ENCODE measurements around the gene TMEM170A. TPM values are rescaled to one million over a fixed set of nuclear protein-coding genes. Genes with fewer than 3 reads are reported as not detected.
A peak's percentile ranks its signal among the peaks of the same experiment; 100 is the strongest.

The TMEM170A gene
- total RNA-seq, 1 donor from 2014 or later = 16.4 TPM

GRCh38 chr16:75401691-75402090, 62.8 kb downstream of the TMEM170A start:
- H3K9ac ChIP-seq (ENCODE audit: low read length) = peak overlapping the region; percentile 66
- peak overlapping the region; percentile 85 for H3K27ac ChIP-seq (ENCODE audit: low read depth, low read length)

DNA sequence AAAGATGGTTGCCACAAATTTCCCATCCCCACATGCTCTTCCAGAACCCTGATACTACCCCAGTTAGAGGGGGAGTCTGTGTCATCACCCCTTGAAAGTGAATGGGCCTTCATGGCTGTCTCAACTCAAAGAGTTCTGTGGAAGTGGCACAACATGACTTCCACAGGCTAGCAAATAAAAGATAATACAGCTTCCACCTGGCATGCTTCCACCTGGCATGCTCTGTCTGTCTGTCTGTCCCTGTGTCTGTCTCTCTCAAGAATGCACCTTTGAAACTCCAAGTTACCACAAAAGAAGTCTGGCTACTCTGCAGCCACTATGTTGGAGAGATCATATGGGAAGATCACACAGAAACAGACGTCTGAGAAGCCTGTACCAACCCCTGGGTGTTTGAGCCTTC, 66.2 kb downstream of the TMEM170A start:
- Histone ChIP-seq H3K27ac (ENCODE audit: low read depth, low read length) (no peak overlapping the region), H3K9me3 (ENCODE audit: insufficient read depth, low read depth, low read length) (no peaks in the 10 kb centered on the region), H3K4me1 (ENCODE audit: insufficient read depth, low read length) (peaks cover 12% of the 10 kb centered on the region), H4K20me1 (ENCODE audit: insufficient read depth, low read length) (no peaks in the 10 kb centered on the region), H3K27me3 (ENCODE audit: insufficient read depth, low read length) (no peaks in the 10 kb centered on the region), H2AFZ (ENCODE audit: low read depth, low read length) (no peak overlapping the region), H3K4me3 (ENCODE audit: insufficient read depth, low read depth, low read length) (no peak overlapping the region), H3K36me3 (ENCODE audit: insufficient read depth, low read length) (peaks cover 9% of the 10 kb centered on the region), H3K79me2 (ENCODE audit: insufficient read depth, low read length) (peaks cover 6% of the 10 kb centered on the region), H3K9ac (ENCODE audit: low read length) (no peak overlapping the region), H3K4me2 (ENCODE audit: low read length) (no peak overlapping the region)
- H3K27ac Mint-ChIP-seq (ENCODE audit: unreplicated experiment) = peak overlapping the region; percentile 34
- H3K4me3 Mint-ChIP-seq (ENCODE audit: unreplicated experiment) = no peak overlapping the region
- TF ChIP-seq, protein P1, sequence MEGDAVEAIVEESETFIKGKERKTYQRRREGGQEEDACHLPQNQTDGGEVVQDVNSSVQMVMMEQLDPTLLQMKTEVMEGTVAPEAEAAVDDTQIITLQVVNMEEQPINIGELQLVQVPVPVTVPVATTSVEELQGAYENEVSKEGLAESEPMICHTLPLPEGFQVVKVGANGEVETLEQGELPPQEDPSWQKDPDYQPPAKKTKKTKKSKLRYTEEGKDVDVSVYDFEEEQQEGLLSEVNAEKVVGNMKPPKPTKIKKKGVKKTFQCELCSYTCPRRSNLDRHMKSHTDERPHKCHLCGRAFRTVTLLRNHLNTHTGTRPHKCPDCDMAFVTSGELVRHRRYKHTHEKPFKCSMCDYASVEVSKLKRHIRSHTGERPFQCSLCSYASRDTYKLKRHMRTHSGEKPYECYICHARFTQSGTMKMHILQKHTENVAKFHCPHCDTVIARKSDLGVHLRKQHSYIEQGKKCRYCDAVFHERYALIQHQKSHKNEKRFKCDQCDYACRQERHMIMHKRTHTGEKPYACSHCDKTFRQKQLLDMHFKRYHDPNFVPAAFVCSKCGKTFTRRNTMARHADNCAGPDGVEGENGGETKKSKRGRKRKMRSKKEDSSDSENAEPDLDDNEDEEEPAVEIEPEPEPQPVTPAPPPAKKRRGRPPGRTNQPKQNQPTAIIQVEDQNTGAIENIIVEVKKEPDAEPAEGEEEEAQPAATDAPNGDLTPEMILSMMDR (IDR thresholded peaks at IDR 0.05; ENCODE audit: insufficient read depth, low read depth, low read length) = no peak
- no peak for TF ChIP-seq EZH2 (IDR thresholded peaks at IDR 0.05; ENCODE audit: insufficient read depth, low read length)
- DNase-seq (ENCODE audit: low read depth) = no peak
- peaks cover 9% of the 10 kb centered on the region for H3K36me3 Mint-ChIP-seq (ENCODE audit: low read depth, unreplicated experiment)
- no peak for FAIRE-seq
- no peaks in the 10 kb centered on the region for H3K27me3 Mint-ChIP-seq (ENCODE audit: low read depth, unreplicated experiment)
- H3K9me3 Mint-ChIP-seq (ENCODE audit: unreplicated experiment) = no peaks in the 10 kb centered on the region
- H3K4me1 Mint-ChIP-seq (ENCODE audit: low read depth, unreplicated experiment) = peaks cover 21% of the 10 kb centered on the region

More at GRCh38 chr16:75401691-75402090, 62.8 kb downstream of the TMEM170A start:
- Histone ChIP-seq H3K4me3 (ENCODE audit: insufficient read depth, low read depth, low read length) (no peak overlapping the region), H3K27me3 (ENCODE audit: insufficient read depth, low read length) (no peaks in the 10 kb centered on the region), H4K20me1 (ENCODE audit: insufficient read depth, low read length) (no peaks in the 10 kb centered on the region), H2AFZ (ENCODE audit: low read depth, low read length) (no peak overlapping the region), H3K79me2 (ENCODE audit: insufficient read depth, low read length) (peaks cover 6% of the 10 kb centered on the region), H3K36me3 (ENCODE audit: insufficient read depth, low read length) (peaks cover 2% of the 10 kb centered on the region), H3K4me1 (ENCODE audit: insufficient read depth, low read length) (peaks cover 12% of the 10 kb centered on the region), H3K9me3 (ENCODE audit: insufficient read depth, low read depth, low read length) (no peaks in the 10 kb centered on the region), H3K4me2 (ENCODE audit: low read length) (peak overlapping the region; percentile 26)
- DNase-seq (ENCODE audit: low read depth) (no peak), FAIRE-seq (no peak)
- Mint-ChIP-seq H3K27ac (ENCODE audit: unreplicated experiment) (peak overlapping the region; percentile 99), H3K9me3 (ENCODE audit: unreplicated experiment) (no peaks in the 10 kb centered on the region), H3K27me3 (ENCODE audit: low read depth, unreplicated experiment) (no peaks in the 10 kb centered on the region), H3K4me1 (ENCODE audit: low read depth, unreplicated experiment) (peaks cover 21% of the 10 kb centered on the region), H3K36me3 (ENCODE audit: low read depth, unreplicated experiment) (peaks cover 2% of the 10 kb centered on the region), H3K4me3 (ENCODE audit: unreplicated experiment) (no peak overlapping the region)
- TF ChIP-seq EZH2 (IDR thresholded peaks at IDR 0.05; ENCODE audit: insufficient read depth, low read length) = no peak
- TF ChIP-seq, protein P1 (IDR thresholded peaks at IDR 0.05; ENCODE audit: insufficient read depth, low read depth, low read length) = no peak

GRCh38 chr16:75394941-75395340, 69.5 kb downstream of the TMEM170A start:
- H3K9me3 Mint-ChIP-seq (ENCODE audit: unreplicated experiment) = no peaks in the 10 kb centered on the region
- Histone ChIP-seq H3K79me2 (ENCODE audit: insufficient read depth, low read length) (peaks cover 3% of the 10 kb centered on the region), H3K4me1 (ENCODE audit: insufficient read depth, low read length) (no peaks in the 10 kb centered on the region), H3K36me3 (ENCODE audit: insufficient read depth, low read length) (peaks cover 23% of the 10 kb centered on the region), H4K20me1 (ENCODE audit: insufficient read depth, low read length) (no peaks in the 10 kb centered on the region), H3K9me3 (ENCODE audit: insufficient read depth, low read depth, low read length) (no peaks in the 10 kb centered on the region), H3K4me2 (ENCODE audit: low read length) (no peak overlapping the region), H3K27ac (ENCODE audit: low read depth, low read length) (no peak overlapping the region), H3K9ac (ENCODE audit: low read length) (no peak overlapping the region), H3K4me3 (ENCODE audit: insufficient read depth, low read depth, low read length) (no peak overlapping the region), H3K27me3 (ENCODE audit: insufficient read depth, low read length) (no peaks in the 10 kb centered on the region), H2AFZ (ENCODE audit: low read depth, low read length) (no peak overlapping the region)
- peaks cover 9% of the 10 kb centered on the region for H3K4me1 Mint-ChIP-seq (ENCODE audit: low read depth, unreplicated experiment)
- no peak for FAIRE-seq
- H3K27me3 Mint-ChIP-seq (ENCODE audit: low read depth, unreplicated experiment) = no peaks in the 10 kb centered on the region
- DNase-seq (ENCODE audit: low read depth) = no peak
- TF ChIP-seq EZH2 (IDR thresholded peaks at IDR 0.05; ENCODE audit: insufficient read depth, low read length) = no peak
- TF ChIP-seq, protein P1 (IDR thresholded peaks at IDR 0.05; ENCODE audit: insufficient read depth, low read depth, low read length) = no peak
- H3K27ac Mint-ChIP-seq (ENCODE audit: unreplicated experiment) = no peak overlapping the region
- H3K36me3 Mint-ChIP-seq (ENCODE audit: low read depth, unreplicated experiment) = peaks cover 14% of the 10 kb centered on the region
- no peak overlapping the region for H3K4me3 Mint-ChIP-seq (ENCODE audit: unreplicated experiment)
